Measurements from ENCODE around the gene CD59. TPM values are rescaled to one million over a fixed set of nuclear protein-coding genes. Genes with fewer than 3 reads are reported as not detected.

CD59 gene
- total and polyA plus RNA-seq, 2 of the 13 experiments (the other 11 are each of a cell fraction or from before 2014, with no cell fraction given) = 127 to 289 TPM

DNA sequence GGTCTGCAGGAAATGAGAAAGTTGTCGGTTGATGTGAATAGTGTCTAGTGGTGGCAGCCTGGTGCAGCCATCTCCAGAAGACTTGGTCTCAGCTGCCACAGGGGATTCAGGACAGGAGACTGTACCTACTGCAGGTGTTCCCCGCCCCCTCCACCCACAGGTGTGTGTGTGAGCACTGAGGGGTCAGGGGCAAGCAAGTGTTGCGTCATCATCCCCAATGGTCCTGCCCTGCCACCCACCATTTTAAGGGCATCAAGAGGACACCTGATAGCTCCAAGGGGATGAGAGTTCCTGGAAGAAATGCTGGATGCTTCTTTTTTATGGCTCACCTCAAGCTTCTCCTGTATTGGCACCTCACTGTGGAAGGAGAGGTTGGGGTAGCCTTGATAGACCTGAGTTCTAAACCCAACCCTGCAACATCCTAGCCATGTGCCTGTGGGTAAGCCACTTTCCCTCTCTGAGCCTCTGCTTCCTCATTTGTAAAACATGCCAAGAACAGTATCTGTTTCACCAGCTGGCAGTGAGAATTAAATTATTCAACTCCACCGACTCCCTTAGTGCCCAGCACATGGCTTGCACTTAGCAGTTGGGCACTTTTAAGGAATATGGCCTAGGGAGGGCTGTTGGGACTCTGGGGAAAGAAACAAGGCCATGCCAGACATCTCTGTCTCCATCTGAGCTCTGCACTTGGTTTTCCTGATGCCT is 41.7 kb downstream of the CD59 start:
- intact Hi-C loops (cut with micrococcal nuclease; ENCODE audit: unreplicated experiment) (loop anchor here (10.0 kb wide), 1 partner anchor 430 kb away; no protein-coding TSS in a partner anchor), in situ Hi-C loops (cut with HindIII; ENCODE audit: extremely low pct_ligation_motif_present, low pct_unique_long_range_greater_than_20kb) (no loop called here)
- H3K79me2 ChIP-seq (ENCODE audit: insufficient read depth, low read length) = no peaks in the 10 kb centered on the region
- DNase-seq (ENCODE audit: low spot score) (no peak), ATAC-seq (no peak), FAIRE-seq (no peak)
- H3K36me3 ChIP-seq (replicated peaks in 1 of 2; ENCODE audit: control insufficient read depth in 1 of 2, insufficient read depth in 2 of 2, low read length in 2 of 2) = no peaks in the 10 kb centered on the region
- H2AFZ ChIP-seq (ENCODE audit: low read length) = no peak overlapping the region
- H3K27ac ChIP-seq (ENCODE audit: extremely low read length, insufficient read depth, low read length) = peak overlapping the region; percentile 61
- CTCF ChIA-PET (ENCODE audit: low intra/inter-chr PET ratio, low total read pairs) = no interaction called here
- no peaks in the 10 kb centered on the region for H3K27me3 ChIP-seq (ENCODE audit: control insufficient read depth in 1 of 2, insufficient read depth in 2 of 2, low read length in 2 of 2)
- no peak overlapping the region for H3K4me2 ChIP-seq (ENCODE audit: low read depth, low read length)
- H3K4me1 ChIP-seq (ENCODE audit: insufficient read depth, low read length) = peaks cover 88% of the 10 kb centered on the region
- no peak overlapping the region for H3K9ac ChIP-seq (ENCODE audit: insufficient read depth, low read depth, low read length)
- H3K4me3 ChIP-seq (replicated peaks in 1 of 3; ENCODE audit: insufficient read depth in 1 of 3, low read depth in 2 of 3, low read length in 3 of 3) = no peak overlapping the region
- BruUV-seq (replicated peaks) = no TSS peak
- no peaks in the 10 kb centered on the region for H3K9me3 ChIP-seq (ENCODE audit: low read length)
- H4K20me1 ChIP-seq (ENCODE audit: insufficient read depth, low read length) = no peaks in the 10 kb centered on the region
- 0 out of 2 replicates have a peak, but pooled peaks have one; percentile 16 for TF ChIP-seq DMAP1 (CRISPR knock-in tag; IDR thresholded peaks at IDR 0.05)
- no peak for TF ChIP-seq RARA (CRISPR knock-in tag; IDR thresholded peaks at IDR 0.05)
- TF ChIP-seq, protein P1, sequence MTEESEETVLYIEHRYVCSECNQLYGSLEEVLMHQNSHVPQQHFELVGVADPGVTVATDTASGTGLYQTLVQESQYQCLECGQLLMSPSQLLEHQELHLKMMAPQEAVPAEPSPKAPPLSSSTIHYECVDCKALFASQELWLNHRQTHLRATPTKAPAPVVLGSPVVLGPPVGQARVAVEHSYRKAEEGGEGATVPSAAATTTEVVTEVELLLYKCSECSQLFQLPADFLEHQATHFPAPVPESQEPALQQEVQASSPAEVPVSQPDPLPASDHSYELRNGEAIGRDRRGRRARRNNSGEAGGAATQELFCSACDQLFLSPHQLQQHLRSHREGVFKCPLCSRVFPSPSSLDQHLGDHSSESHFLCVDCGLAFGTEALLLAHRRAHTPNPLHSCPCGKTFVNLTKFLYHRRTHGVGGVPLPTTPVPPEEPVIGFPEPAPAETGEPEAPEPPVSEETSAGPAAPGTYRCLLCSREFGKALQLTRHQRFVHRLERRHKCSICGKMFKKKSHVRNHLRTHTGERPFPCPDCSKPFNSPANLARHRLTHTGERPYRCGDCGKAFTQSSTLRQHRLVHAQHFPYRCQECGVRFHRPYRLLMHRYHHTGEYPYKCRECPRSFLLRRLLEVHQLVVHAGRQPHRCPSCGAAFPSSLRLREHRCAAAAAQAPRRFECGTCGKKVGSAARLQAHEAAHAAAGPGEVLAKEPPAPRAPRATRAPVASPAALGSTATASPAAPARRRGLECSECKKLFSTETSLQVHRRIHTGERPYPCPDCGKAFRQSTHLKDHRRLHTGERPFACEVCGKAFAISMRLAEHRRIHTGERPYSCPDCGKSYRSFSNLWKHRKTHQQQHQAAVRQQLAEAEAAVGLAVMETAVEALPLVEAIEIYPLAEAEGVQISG (CRISPR knock-in tag; IDR thresholded peaks at IDR 0.05) = 0 out of 2 replicates have a peak, but pooled peaks have one; percentile 20
- TF ChIP-seq PHF21A (CRISPR knock-in tag; IDR thresholded peaks at IDR 0.05) = no peak
- TF ChIP-seq ZNF784 (CRISPR knock-in tag; IDR thresholded peaks at IDR 0.05; ENCODE audit: borderline replicate concordance) = 0 out of 2 replicates have a peak, but pooled peaks have one; percentile 52
- TF ChIP-seq CEBPB (IDR thresholded peaks at IDR 0.05; ENCODE audit: borderline replicate concordance, low read depth, low read length) = peak; percentile 82
- TF ChIP-seq ZNF772 (CRISPR knock-in tag; IDR thresholded peaks at IDR 0.05) = no peak
- 0 out of 2 replicates have a peak, but pooled peaks have one; percentile 25 for TF ChIP-seq CEBPG (CRISPR knock-in tag; IDR thresholded peaks at IDR 0.05)
- 97% methylated on average over 4 of the region's 4 CpGs for WGBS (ENCODE audit: low lambda C conversion rate)
- POLR2A ChIA-PET = interaction anchor here (1.0 kb wide), 2 partner anchors 21 to 42 kb away, joined by 3 read pairs; partner anchors contain the start of gene CD59

All from HepG2 (cell line).